K562 (cell line): ENCODE measurements around the gene SNX27. TPM values are rescaled to one million over a fixed set of nuclear protein-coding genes. Genes with fewer than 3 reads are reported as not detected.

Source experiments
- BCLAF1 ChIP-seq, 2 experiments: fragments of 450-650 bp in 1 of 2; IDR thresholded peaks; 2 replicates each; pipeline ENCODE4 v1.6.1; 2011 to 2017; ENCODE audit warnings: low read depth in 2 of 2, antibody characterized with exemption in 1 of 2, borderline replicate concordance in 1 of 2, low read length in 1 of 2, mild to moderate bottlenecking in 1 of 2, mixed read lengths in 1 of 2; ENCODE audit not compliant: control insufficient read depth in 1 of 2
- ERF ChIP-seq: fragments of 450-650 bp; formaldehyde crosslinking; IDR thresholded peaks from 2 replicates; pipeline ENCODE4 v1.4.0; 2020; ENCODE audit warnings: mild to moderate bottlenecking, mixed read lengths
- KDM4B ChIP-seq, 2 experiments: fragments of 450-650 bp in 1 of 2; sonication (generic) in 1 of 2; IDR thresholded peaks; 2 replicates each; pipeline ENCODE4 v1.6.1; 2016 to 2017; ENCODE audit warnings: borderline replicate concordance in 2 of 2, antibody characterized with exemption in 1 of 2, low read depth in 1 of 2, mild to moderate bottlenecking in 1 of 2
- NCOA2 ChIP-seq, 2 experiments: fragments of 450-650 bp; IDR thresholded peaks; 2 replicates each; pipeline ENCODE4 v1.6.1; 2018; ENCODE audit warnings: mild to moderate bottlenecking in 2 of 2, moderate library complexity in 1 of 2; ENCODE audit not compliant: partially characterized antibody in 2 of 2
- NONO ChIP-seq, 2 experiments: fragments of 200-400 bp in 1 of 2; fragments of 450-650 bp in 1 of 2; formaldehyde crosslinking in 1 of 2; IDR thresholded peaks; 2 replicates each; pipeline ENCODE4 v1.6.1; 2017; ENCODE audit warnings: low read depth in 2 of 2, mild to moderate bottlenecking in 2 of 2, moderate library complexity in 2 of 2, low read length in 1 of 2
- RREB1 ChIP-seq: fragments of 250-450 bp; sonication (Bioruptor Pico); IDR thresholded peaks from 2 replicates; pipeline ENCODE4 v1.4.0; 2020
- ZNF23 ChIP-seq: fragments of 250-450 bp; sonication (Bioruptor Pico); IDR thresholded peaks from 2 replicates; pipeline ENCODE4 v1.4.0; 2020; ENCODE audit warnings: mild to moderate bottlenecking
- polyA plus RNA-seq, 8 experiments: library from polyadenylated mRNA; depleted of rRNA in 4 of 8; stranded (reverse) in 5 of 8; unstranded in 3 of 8; fragments of >200 nt; fragmentation: Nextera tagmentation in 2 of 8; fragmentation: Illumina TruSeq in 1 of 8; extraction: Ambion mirVana in 2 of 8; extraction: Trizol in 1 of 8; gene quantifications; 2 replicates each; pipeline versions ENCODE4 v1.2.1 to v1.2.3, GENCODE V29; 2011 to 2014; ENCODE audit warnings: inconsistent platforms in 1 of 8, missing spikeins in 1 of 8
- total RNA-seq, 7 experiments: library from RNA; depleted of rRNA in 6 of 7; stranded (reverse); fragments of >200 nt in 6 of 7; fragmentation: Illumina TruSeq in 2 of 7; extraction: Trizol in 2 of 7; gene quantifications; 2 replicates each; pipeline versions ENCODE4 v1.2.1 to v1.2.3, GENCODE V29; 2011 to 2021; ENCODE audit warnings: low replicate concordance in 1 of 7
- TF ChIP-seq, protein P1 (sequence below): fragments of 450-650 bp; formaldehyde crosslinking; IDR thresholded peaks from 2 replicates; pipeline ENCODE4 v1.4.0; 2020; ENCODE audit warnings: mild to moderate bottlenecking, moderate library complexity

Gene SNX27
- total and polyA plus RNA-seq, 9 of the 15 experiments (the other 6 are each of a cell fraction or from before 2014, with no cell fraction given): 4.5 to 18.7 (median 10.1) TPM

DNA sequence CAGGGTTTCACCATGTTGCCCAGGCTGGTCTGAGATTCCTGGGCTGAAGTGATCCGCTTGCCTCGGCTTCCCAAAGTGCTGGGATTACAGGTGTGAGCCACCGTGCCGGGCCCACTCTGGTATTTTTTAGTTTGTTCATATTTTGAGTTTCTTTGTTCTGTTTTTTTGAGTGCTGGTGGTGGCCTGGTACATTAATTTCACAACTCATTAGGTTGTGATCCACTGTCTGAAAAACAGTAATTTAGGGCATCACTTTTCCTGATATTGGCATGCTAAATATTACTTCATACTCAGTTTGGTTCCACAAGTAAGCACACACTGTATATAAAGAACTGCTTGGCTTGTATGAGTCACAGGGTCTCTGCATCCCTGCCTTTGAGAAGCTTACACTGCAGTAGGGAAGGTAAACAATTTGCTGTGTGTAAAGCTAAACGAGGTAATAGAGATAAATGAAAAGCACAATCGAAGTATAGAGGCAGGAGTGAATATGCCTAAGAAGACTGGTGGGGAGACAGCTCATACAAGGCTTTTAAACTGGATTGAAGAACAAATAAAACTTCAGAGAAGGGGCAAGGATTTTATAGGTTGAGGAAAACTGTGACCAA is 7.7 kb downstream of the SNX27 start (continued):
- TF ChIP-seq BCLAF1 (IDR thresholded peaks at IDR 0.05; ENCODE audit: borderline replicate concordance in 1 of 2, control insufficient read depth in 1 of 2, low read depth in 2 of 2, low read length in 1 of 2) (no peak), NONO (IDR thresholded peaks at IDR 0.05; ENCODE audit: low read depth in 2 of 2, low read length in 1 of 2) (no peak), KDM4B (IDR thresholded peaks at IDR 0.05; ENCODE audit: borderline replicate concordance in 2 of 2, low read depth in 1 of 2) (no peak), RREB1 (CRISPR knock-in tag) (no peak), NCOA2 (IDR thresholded peaks at IDR 0.05; ENCODE audit: partially characterized antibody in 2 of 2) (no peak), ERF (CRISPR knock-in tag) (no peak), ZNF23 (CRISPR knock-in tag) (no peak)
- TF ChIP-seq, protein P1, sequence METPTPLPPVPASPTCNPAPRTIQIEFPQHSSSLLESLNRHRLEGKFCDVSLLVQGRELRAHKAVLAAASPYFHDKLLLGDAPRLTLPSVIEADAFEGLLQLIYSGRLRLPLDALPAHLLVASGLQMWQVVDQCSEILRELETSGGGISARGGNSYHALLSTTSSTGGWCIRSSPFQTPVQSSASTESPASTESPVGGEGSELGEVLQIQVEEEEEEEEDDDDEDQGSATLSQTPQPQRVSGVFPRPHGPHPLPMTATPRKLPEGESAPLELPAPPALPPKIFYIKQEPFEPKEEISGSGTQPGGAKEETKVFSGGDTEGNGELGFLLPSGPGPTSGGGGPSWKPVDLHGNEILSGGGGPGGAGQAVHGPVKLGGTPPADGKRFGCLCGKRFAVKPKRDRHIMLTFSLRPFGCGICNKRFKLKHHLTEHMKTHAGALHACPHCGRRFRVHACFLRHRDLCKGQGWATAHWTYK (CRISPR knock-in tag): no peak
